Adipocyte (in vitro differentiated cells): ENCODE results near the gene PRPF38A.

Experiments
- DNase-seq: peaks from one replicate; pipeline ENCODE4 v3.0.0-alpha.2; 2015; ENCODE audit warnings: low read depth
- H3K27me3 ChIP-seq: replicated peaks from 2 replicates; pipeline ENCODE4 v1.7.0; 2013; ENCODE audit warnings: mild to moderate bottlenecking, low read length, moderate library complexity; ENCODE audit not compliant: control insufficient read depth, insufficient read depth
- H3K36me3 ChIP-seq: 2 replicates; pipeline ENCODE4 v1.7.0; 2013; ENCODE audit warnings: low read length, mild to moderate bottlenecking, moderate library complexity; ENCODE audit not compliant: control insufficient read depth, insufficient read depth, severe bottlenecking
- H3K4me1 ChIP-seq: 2 replicates; pipeline ENCODE4 v1.7.0; 2013; ENCODE audit warnings: mild to moderate bottlenecking, low read length, moderate library complexity; ENCODE audit not compliant: control insufficient read depth, insufficient read depth
- H3K4me3 ChIP-seq: 2 replicates; pipeline ENCODE4 v1.7.0; 2013; ENCODE audit warnings: mild to moderate bottlenecking, low read length, moderate library complexity
- H3K9ac ChIP-seq: 2 replicates; pipeline ENCODE4 v1.7.0; 2013; ENCODE audit warnings: mild to moderate bottlenecking, low read length, moderate library complexity
- H3K9me3 ChIP-seq: 2 replicates; pipeline ENCODE4 v1.7.0; 2013; ENCODE audit warnings: mild to moderate bottlenecking, low read length, moderate library complexity; ENCODE audit not compliant: control insufficient read depth

Gene PRPF38A

DNA sequence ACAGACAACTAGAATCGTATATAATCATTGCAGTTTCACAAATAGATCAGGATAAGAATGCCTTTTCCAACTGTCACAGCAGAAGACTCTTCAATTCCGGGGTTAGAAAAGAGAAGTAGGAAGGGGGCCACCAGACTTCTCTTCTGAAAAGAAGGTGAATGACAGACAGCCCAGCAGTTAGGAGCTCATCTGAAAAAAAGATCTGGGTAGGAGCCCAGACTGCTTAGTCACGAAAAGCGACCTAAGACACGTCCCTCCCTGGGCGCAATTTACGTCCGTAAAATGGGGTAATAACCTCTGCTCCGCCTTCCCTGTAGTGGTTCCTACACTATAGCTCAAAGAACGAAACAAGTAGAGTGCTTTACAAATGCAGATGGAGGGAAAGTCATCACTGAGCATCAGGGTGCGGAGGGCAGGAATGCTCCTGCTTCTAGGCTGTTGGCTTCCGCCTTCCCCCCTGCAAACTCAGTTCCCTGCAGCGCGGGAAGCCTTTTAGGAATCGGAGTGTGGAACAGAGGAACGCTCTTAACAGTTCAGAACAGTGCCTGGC is 761 bp upstream of the PRPF38A start:
- Histone ChIP-seq H3K4me1 (peaks cover 9% of the 10 kb centered on the region), H3K9ac (peak overlapping the region; percentile 96), H3K9me3 (no peaks in the 10 kb centered on the region), H3K4me3 (peak overlapping the region; percentile 99), H3K27me3 (no peaks in the 10 kb centered on the region), H3K36me3 (peaks cover 10% of the 10 kb centered on the region)
- DNase-seq, result peak; percentile 80

DNA sequence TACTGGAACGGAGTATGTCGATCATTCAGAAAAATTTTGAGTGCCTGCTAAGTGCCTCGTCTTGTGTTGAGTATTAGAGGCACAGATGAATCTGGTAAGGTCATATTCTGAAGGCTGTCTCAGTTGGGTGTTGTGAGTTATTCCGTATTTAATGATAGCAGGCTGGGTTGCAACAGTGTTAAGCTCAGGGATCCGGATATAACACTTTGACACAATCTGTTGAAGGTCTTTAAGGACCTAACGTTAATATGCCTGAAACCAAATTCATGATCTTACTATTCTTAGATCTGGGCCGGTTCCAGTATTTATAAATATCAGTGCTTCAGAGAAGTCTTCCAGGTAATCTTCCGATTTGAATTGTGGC is 555 bp downstream of the PRPF38A start:
- H3K4me3 ChIP-seq, result peak overlapping the region; percentile 99
- H3K36me3 ChIP-seq, result peaks cover 22% of the 10 kb centered on the region
- H3K27me3 ChIP-seq, result no peaks in the 10 kb centered on the region
- peaks cover 9% of the 10 kb centered on the region for H3K4me1 ChIP-seq
- peak overlapping the region; percentile 96 for H3K9ac ChIP-seq
- DNase-seq, result no peak
- no peaks in the 10 kb centered on the region for H3K9me3 ChIP-seq

DNA sequence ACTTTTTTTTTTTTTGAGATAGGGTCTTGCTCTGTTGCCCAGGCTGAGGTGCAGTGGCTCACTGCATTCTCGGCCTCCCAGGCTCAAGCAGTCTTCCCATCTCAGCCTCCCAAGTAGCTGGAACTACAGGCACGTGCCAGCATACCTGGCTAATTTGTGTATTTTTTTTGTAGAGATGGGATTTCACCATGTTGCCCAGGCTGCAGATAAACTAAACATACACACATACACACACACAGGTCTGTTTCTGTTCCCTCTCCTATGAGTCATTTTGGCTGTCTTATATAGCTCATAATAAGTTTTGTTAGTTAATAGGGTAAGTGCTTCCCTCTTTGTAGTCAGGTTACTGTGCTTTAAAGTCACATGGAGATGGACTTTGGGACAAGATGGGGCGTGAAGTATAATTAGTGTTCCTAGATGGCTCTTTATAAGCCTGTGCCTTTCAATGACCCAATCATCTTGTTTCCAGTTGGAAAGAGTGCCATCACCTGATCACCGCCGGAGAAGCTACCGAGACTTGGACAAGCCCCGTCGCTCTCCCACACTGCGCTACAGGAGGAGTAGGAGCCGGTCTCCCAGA is 9.1 kb downstream of the PRPF38A start:
- Histone ChIP-seq H3K4me1 (no peaks in the 10 kb centered on the region), H3K4me3 (no peak overlapping the region), H3K27me3 (no peaks in the 10 kb centered on the region), H3K36me3 (peaks cover 93% of the 10 kb centered on the region), H3K9me3 (no peaks in the 10 kb centered on the region), H3K9ac (no peak overlapping the region)
- no peak for DNase-seq

DNA sequence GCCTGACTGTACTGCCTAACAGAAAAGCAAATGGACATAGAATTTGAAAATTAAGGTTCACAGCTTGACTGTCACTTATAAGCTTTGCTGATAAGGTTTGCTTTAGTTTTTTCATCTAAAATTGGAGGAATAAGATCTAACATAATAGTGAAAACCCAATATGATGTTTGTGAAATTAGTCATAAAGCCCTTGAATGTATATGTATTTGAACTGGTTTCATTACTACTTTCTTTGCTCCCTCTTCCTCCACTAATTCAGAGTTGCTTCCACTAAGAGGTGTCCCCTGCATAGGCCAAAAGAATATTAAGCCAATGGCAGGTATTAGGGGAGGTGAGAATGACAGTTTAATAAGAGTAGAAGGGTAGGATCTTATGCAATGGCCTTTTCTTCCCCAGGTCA is 10.5 kb downstream of the PRPF38A start:
- DNase-seq, result no peak
- Histone ChIP-seq H3K36me3 (peaks cover 90% of the 10 kb centered on the region), H3K9me3 (no peaks in the 10 kb centered on the region), H3K4me1 (no peaks in the 10 kb centered on the region), H3K27me3 (no peaks in the 10 kb centered on the region), H3K9ac (no peak overlapping the region), H3K4me3 (no peak overlapping the region)

DNA sequence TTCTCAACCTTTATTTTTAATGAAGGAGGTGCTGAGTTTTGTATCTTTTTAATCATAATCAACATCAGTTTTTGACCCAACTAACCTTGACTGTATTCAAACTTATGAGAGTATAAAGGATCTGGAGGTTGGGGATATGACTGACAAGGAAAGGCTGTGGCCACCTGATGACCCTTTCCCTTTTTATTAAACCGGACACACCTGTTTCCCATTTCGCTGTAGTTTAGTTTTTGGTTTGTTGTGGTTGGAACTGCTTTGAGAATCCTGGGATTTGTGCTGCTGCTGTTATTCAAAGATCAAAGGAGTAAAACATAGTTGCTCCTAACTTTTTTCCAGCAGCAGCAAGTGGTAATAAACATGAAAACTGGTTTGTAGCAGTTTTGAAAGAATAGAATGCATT is 12.4 kb downstream of the PRPF38A start:
- Histone ChIP-seq H3K9ac (no peak overlapping the region), H3K27me3 (no peaks in the 10 kb centered on the region), H3K9me3 (no peaks in the 10 kb centered on the region), H3K4me1 (no peaks in the 10 kb centered on the region), H3K36me3 (peaks cover 94% of the 10 kb centered on the region), H3K4me3 (no peak overlapping the region)
- DNase-seq, result no peak

DNA sequence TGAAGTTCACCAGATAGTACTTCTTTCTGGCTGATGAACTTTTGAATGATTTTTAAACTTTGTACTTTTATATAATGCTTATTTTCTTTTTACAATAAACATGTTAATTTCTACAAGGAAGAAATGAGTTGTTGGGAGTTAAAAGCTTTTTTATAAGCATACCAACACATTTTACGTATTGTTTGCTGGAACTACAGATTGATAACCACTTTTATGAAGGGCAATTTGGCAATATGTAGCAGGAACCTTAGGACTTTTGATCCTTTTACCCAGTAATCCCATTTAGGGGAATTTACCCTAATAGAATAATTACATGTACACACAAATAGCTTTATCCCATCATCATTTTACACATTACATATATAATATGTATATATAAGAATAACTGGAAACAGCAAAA is 16.3 kb downstream of the PRPF38A start:
- Histone ChIP-seq H3K4me1 (no peaks in the 10 kb centered on the region), H3K27me3 (no peaks in the 10 kb centered on the region), H3K4me3 (no peak overlapping the region), H3K9ac (no peak overlapping the region), H3K36me3 (peaks cover 90% of the 10 kb centered on the region), H3K9me3 (no peaks in the 10 kb centered on the region)
- DNase-seq, result no peak

DNA sequence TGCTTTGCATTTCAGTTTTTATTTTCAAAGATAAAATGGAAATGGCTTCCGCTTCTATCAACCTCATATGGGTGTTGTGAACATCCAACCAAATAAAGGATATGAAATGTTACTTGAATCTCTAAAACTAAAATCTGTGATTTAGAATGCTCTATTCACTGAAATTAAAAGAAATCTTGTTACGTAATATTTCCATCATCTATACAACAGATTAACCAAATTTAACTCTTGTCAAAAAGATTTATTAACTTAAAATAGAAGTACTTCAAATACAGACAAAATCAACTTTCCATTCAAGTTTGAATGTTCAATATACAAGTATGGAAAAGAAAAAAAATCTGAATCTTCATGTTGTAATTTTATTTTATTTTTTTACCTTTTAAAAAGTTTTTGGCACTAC is 18.7 kb downstream of the PRPF38A start:
- Histone ChIP-seq H3K4me1 (no peaks in the 10 kb centered on the region), H3K27me3 (no peaks in the 10 kb centered on the region), H3K4me3 (no peak overlapping the region), H3K9me3 (no peaks in the 10 kb centered on the region), H3K36me3 (peaks cover 74% of the 10 kb centered on the region), H3K9ac (no peak overlapping the region)
- DNase-seq, result no peak

DNA sequence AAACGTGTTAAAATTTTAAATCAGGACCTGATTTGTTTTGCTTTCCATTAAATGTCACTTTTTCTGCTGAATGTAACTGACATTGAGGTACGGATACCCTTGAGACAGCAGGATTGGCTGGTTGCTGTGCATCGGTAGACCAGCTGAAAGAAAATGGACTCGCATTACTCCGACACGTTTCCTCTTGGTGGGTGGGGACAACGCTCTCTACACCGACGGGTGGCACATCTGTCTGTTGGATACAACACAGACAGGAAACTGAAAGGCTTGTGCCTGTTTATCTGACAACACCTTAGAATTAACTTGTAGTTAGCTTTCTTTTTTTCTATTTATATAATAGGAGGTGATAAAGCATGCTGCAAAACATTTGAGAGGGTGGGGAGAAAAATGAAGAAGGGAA is 19.4 kb downstream of the PRPF38A start:
- Histone ChIP-seq H3K36me3 (peaks cover 67% of the 10 kb centered on the region), H3K4me1 (no peaks in the 10 kb centered on the region), H3K9ac (no peak overlapping the region), H3K9me3 (no peaks in the 10 kb centered on the region), H3K27me3 (no peaks in the 10 kb centered on the region), H3K4me3 (no peak overlapping the region)
- no peak for DNase-seq

DNA sequence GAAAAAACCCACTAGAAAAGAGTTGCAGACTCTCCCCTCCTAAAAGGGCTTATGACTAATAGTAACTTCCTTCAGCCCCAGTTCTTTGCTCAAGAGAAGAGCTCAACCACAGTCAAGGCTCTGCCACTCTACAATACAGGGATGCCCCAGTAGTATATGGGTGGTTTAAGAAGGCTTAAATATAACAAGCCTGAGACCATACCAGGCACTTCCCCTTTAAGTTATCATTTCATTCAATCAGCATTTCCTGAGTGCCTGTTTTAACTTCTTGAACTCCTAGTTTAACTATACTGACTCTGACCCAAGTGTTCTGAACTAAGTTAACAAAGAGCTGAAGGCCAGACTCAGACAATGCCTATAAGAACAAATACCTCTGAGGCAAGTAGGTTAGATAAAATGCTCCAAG is 19.8 kb downstream of the PRPF38A start:
- peaks cover 65% of the 10 kb centered on the region for H3K36me3 ChIP-seq
- no peaks in the 10 kb centered on the region for H3K4me1 ChIP-seq
- no peaks in the 10 kb centered on the region for H3K9me3 ChIP-seq
- no peaks in the 10 kb centered on the region for H3K27me3 ChIP-seq
- no peak overlapping the region for H3K4me3 ChIP-seq
- no peak overlapping the region for H3K9ac ChIP-seq
- no peak for DNase-seq

DNA sequence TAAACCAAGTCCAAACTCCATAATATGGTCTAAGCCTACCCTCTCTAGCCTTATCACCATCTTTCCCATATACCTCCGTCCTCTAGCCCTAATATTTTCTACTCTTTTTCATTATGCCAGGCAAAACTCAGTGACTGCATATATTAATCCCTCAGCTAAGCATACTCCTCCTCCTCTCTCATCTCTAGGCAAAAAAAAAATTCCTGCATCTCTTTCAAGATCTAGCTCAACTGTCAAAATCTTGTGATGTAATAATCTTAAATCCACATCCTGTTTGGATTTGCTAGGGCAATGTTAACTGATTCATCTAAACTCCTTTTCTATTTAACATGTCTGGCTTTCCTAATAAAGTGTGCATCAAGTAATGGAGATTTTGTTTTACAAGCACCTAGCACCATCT is 20.4 kb downstream of the PRPF38A start:
- DNase-seq, result no peak
- Histone ChIP-seq H3K27me3 (no peaks in the 10 kb centered on the region), H3K4me1 (no peaks in the 10 kb centered on the region), H3K9ac (no peak overlapping the region), H3K4me3 (no peak overlapping the region), H3K9me3 (no peaks in the 10 kb centered on the region), H3K36me3 (peaks cover 63% of the 10 kb centered on the region)

DNA sequence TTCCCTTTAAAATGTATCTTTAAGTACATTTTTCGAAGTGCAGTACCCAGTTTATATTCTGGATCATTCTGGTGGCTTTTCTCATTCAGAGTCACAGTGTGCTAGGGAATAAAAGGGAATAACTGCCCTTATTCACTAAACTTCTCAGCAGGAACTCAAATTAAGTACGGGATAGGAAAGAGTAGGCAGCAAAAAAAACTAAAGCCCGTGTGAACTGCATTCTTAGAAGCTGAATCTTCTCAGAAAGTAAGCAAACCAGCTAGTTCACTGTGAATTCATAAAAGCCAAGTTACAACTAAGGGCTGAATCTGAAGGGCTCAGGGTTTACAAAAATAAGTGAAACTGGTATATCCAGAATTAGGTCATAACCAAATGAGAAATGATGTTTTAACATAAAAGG is 22.0 kb downstream of the PRPF38A start:
- DNase-seq, result peak; percentile 68
- Histone ChIP-seq H3K4me1 (no peaks in the 10 kb centered on the region), H3K9ac (no peak overlapping the region), H3K36me3 (peaks cover 62% of the 10 kb centered on the region), H3K4me3 (no peak overlapping the region), H3K27me3 (no peaks in the 10 kb centered on the region), H3K9me3 (no peaks in the 10 kb centered on the region)

DNA sequence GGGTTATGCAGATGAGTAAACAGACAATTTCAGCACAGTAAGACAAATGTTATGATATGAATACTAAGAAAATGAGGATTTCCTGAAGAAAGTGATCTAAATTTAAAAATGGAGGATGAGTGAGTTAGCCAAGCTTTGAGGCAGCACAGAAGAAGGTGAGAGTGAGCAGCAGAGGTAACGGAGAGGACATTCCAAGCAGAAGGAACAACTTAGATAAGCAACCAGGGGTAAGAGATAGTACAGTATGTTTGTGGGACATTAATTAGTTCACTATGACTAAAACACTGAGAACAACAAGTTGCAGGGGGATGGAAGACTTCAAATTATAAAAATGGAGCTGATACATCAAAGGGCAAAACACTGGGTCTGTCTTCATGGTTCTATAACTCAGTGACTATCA is 22.8 kb downstream of the PRPF38A start:
- Histone ChIP-seq H3K9me3 (no peaks in the 10 kb centered on the region), H3K4me3 (no peak overlapping the region), H3K4me1 (no peaks in the 10 kb centered on the region), H3K36me3 (peaks cover 62% of the 10 kb centered on the region), H3K9ac (no peak overlapping the region), H3K27me3 (no peaks in the 10 kb centered on the region)
- no peak for DNase-seq
